Smooth muscle cell (in vitro differentiated cells): ENCODE results near the gene MANBA. TPM values are rescaled to one million over a fixed set of nuclear protein-coding genes. Genes with fewer than 3 reads are reported as not detected.
A peak's percentile ranks its signal among the peaks of the same experiment; 100 is the strongest.

Experiments
- DNase-seq: peaks from one replicate; lab custom pipeline; 2025; ENCODE audit not compliant: unreplicated experiment; lab: John Stamatoyannopoulos, UW
- H2AFZ ChIP-seq: fragments of 200-600 bp; sonication (generic); 2 replicates; pipeline ENCODE4 v1.6.0; 2016; ENCODE audit warnings: antibody characterized with exemption, low read depth, mild to moderate bottlenecking
- H3F3A ChIP-seq: fragments of 200-600 bp; sonication (generic); 2 replicates; pipeline ENCODE4 v1.6.0; 2017; ENCODE audit warnings: antibody characterized with exemption, low read depth
- H3K27ac ChIP-seq: fragments of 200-600 bp; sonication (generic); 2 replicates; pipeline ENCODE4 v1.5.1; 2016; ENCODE audit warnings: low read depth, mild to moderate bottlenecking
- H3K27me3 ChIP-seq: fragments of 200-600 bp; sonication (generic); 2 replicates; pipeline ENCODE4 v1.6.1; 2016; ENCODE audit warnings: low read depth, mild to moderate bottlenecking
- H3K36me3 ChIP-seq: fragments of 200-600 bp; sonication (generic); 2 replicates; pipeline ENCODE4 v1.5.1; 2016; ENCODE audit warnings: low read depth
- H3K4me1 ChIP-seq: fragments of 200-600 bp; sonication (generic); 2 replicates; pipeline ENCODE4 v1.5.1; 2016; ENCODE audit warnings: low read depth
- H3K4me2 ChIP-seq: fragments of 200-600 bp; sonication (generic); 2 replicates; pipeline ENCODE4 v1.6.0; 2016; ENCODE audit warnings: mild to moderate bottlenecking
- H3K4me3 ChIP-seq: fragments of 200-600 bp; sonication (generic); 2 replicates; pipeline ENCODE4 v1.5.1; 2016; ENCODE audit warnings: mild to moderate bottlenecking
- H3K79me2 ChIP-seq: fragments of 200-600 bp; sonication (generic); 2 replicates; pipeline ENCODE4 v1.6.0; 2016; ENCODE audit warnings: low read depth, mild to moderate bottlenecking
- H3K9ac ChIP-seq: fragments of 200-600 bp; sonication (generic); 2 replicates; pipeline ENCODE4 v1.6.0; 2016; ENCODE audit warnings: low read depth
- H3K9me3 ChIP-seq: fragments of 200-600 bp; sonication (generic); replicated peaks from 2 replicates; pipeline ENCODE4 v1.5.1; 2016; ENCODE audit warnings: low read depth
- H4K20me1 ChIP-seq: fragments of 200-600 bp; sonication (generic); 2 replicates; pipeline ENCODE4 v1.6.0; 2016; ENCODE audit warnings: low read depth
- WGBS: methylation state at CpG from one replicate; pipeline ENCODE4 v1.1.7; 2016; ENCODE audit warnings: low lambda C conversion rate; 5-methylcytosine and 5-hydroxymethylcytosine counted together
- polyA plus RNA-seq: library from polyadenylated mRNA; unstranded; fragments of >200 nt; fragmentation: Nextera tagmentation; extraction: Ambion mirVana; gene quantifications from 2 replicates; pipeline ENCODE4 v1.2.1, GENCODE V29; 2016
- total RNA-seq: library from RNA; depleted of rRNA; stranded (reverse); fragments of >200 nt; gene quantifications from 2 replicates; pipeline ENCODE4 v1.2.3, GENCODE V29; 2014
- TF ChIP-seq, protein P1 (sequence below): fragments of 200-600 bp; sonication (generic); IDR thresholded peaks from 2 replicates; pipeline ENCODE4 v1.5.1; 2017; ENCODE audit warnings: borderline replicate concordance, mild to moderate bottlenecking, antibody characterized with exemption; ENCODE audit not compliant: insufficient read depth, poor library complexity, severe bottlenecking

Gene MANBA
- total and polyA plus RNA-seq, 2 experiments from 2014 or later: 58.1 to 99.9 TPM

DNA sequence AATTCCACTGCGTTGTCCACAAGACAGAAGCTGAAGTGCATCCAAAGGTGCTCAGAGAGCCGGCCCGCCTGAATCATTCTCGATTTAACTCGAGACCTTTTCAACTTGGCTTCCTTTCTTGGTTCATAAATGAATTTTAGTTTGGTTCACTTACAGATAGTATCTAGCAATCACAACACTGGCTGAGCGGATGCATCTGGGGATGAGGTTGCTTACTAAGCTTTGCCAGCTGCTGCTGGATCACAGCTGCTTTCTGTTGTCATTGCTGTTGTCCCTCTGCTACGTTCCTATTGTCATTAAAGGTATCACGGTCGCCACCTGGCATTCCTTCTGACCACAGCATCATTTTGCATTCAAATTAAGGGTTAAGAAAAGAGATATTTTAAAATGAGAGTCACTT is 144.1 kb downstream of the MANBA start:
- TF ChIP-seq, protein P1, sequence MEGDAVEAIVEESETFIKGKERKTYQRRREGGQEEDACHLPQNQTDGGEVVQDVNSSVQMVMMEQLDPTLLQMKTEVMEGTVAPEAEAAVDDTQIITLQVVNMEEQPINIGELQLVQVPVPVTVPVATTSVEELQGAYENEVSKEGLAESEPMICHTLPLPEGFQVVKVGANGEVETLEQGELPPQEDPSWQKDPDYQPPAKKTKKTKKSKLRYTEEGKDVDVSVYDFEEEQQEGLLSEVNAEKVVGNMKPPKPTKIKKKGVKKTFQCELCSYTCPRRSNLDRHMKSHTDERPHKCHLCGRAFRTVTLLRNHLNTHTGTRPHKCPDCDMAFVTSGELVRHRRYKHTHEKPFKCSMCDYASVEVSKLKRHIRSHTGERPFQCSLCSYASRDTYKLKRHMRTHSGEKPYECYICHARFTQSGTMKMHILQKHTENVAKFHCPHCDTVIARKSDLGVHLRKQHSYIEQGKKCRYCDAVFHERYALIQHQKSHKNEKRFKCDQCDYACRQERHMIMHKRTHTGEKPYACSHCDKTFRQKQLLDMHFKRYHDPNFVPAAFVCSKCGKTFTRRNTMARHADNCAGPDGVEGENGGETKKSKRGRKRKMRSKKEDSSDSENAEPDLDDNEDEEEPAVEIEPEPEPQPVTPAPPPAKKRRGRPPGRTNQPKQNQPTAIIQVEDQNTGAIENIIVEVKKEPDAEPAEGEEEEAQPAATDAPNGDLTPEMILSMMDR: no peak
- no peak for DNase-seq
- no peaks in the 10 kb centered on the region for H3K27me3 ChIP-seq
- H3F3A ChIP-seq: peaks cover 11% of the 10 kb centered on the region
- H3K4me3 ChIP-seq: no peak overlapping the region
- H3K79me2 ChIP-seq: no peaks in the 10 kb centered on the region
- H4K20me1 ChIP-seq: no peaks in the 10 kb centered on the region
- no peak overlapping the region for H3K9ac ChIP-seq
- H2AFZ ChIP-seq: no peak overlapping the region
- H3K9me3 ChIP-seq: no peaks in the 10 kb centered on the region
- no peak overlapping the region for H3K27ac ChIP-seq
- peaks cover 15% of the 10 kb centered on the region for H3K36me3 ChIP-seq
- no peak overlapping the region for H3K4me2 ChIP-seq
- H3K4me1 ChIP-seq: no peaks in the 10 kb centered on the region
- WGBS: 90% methylated on average over 9 of the region's 9 CpGs

GRCh38 chr4:102614801-102615200 is 146.0 kb downstream of the MANBA start:
- H3K4me2 ChIP-seq: no peak overlapping the region
- no peaks in the 10 kb centered on the region for H3K4me1 ChIP-seq
- WGBS: 79% methylated on average over 9 of the region's 9 CpGs
- H3K27me3 ChIP-seq: no peaks in the 10 kb centered on the region
- no peak overlapping the region for H3K9ac ChIP-seq
- no peaks in the 10 kb centered on the region for H3K79me2 ChIP-seq
- no peak overlapping the region for H2AFZ ChIP-seq
- TF ChIP-seq, protein P1: no peak
- H3K4me3 ChIP-seq: no peak overlapping the region
- no peak overlapping the region for H3K27ac ChIP-seq
- peaks cover 11% of the 10 kb centered on the region for H3F3A ChIP-seq
- H3K9me3 ChIP-seq: no peaks in the 10 kb centered on the region
- DNase-seq: no peak
- H4K20me1 ChIP-seq: no peaks in the 10 kb centered on the region
- peaks cover 30% of the 10 kb centered on the region for H3K36me3 ChIP-seq

- Histone ChIP-seq H3K27me3 (no peaks in the 10 kb centered on the region), H3K36me3 (peaks cover 30% of the 10 kb centered on the region), H3K79me2 (no peaks in the 10 kb centered on the region), H3K9me3 (no peaks in the 10 kb centered on the region), H3K4me3 (no peak overlapping the region), H3K4me1 (no peaks in the 10 kb centered on the region), H3F3A (no peaks in the 10 kb centered on the region), H3K4me2 (no peak overlapping the region), H3K9ac (no peak overlapping the region), H4K20me1 (no peaks in the 10 kb centered on the region), H3K27ac (peak overlapping the region; percentile 40), H2AFZ (no peak overlapping the region)
- TF ChIP-seq, protein P1: no peak
- DNase-seq: no peak
- WGBS: 88% methylated on average over 11 of the region's 11 CpGs
These were observed 147.9 kb downstream of the MANBA start for GRCh38 chr4:102612824-102613366.

GRCh38 chr4:102612210-102612609 is 148.6 kb downstream of the MANBA start:
- DNase-seq: no peak
- no peak overlapping the region for H3K9ac ChIP-seq
- TF ChIP-seq, protein P1: no peak
- H3K36me3 ChIP-seq: peaks cover 30% of the 10 kb centered on the region
- H3K79me2 ChIP-seq: no peaks in the 10 kb centered on the region
- H4K20me1 ChIP-seq: no peaks in the 10 kb centered on the region
- no peak overlapping the region for H2AFZ ChIP-seq
- H3K4me2 ChIP-seq: no peak overlapping the region
- no peak overlapping the region for H3K4me3 ChIP-seq
- WGBS: 95% methylated on average over 2 of the region's 2 CpGs
- H3K4me1 ChIP-seq: no peaks in the 10 kb centered on the region
- no peaks in the 10 kb centered on the region for H3K9me3 ChIP-seq
- H3F3A ChIP-seq: no peaks in the 10 kb centered on the region
- no peak overlapping the region for H3K27ac ChIP-seq
- no peaks in the 10 kb centered on the region for H3K27me3 ChIP-seq
